ENCODE data around the gene COLGALT1. TPM values are rescaled to one million over a fixed set of nuclear protein-coding genes. Genes with fewer than 3 reads are reported as not detected.
A peak's percentile ranks its signal among the peaks of the same experiment; 100 is the strongest.

Gene COLGALT1
- total and polyA plus RNA-seq, 9 of the 15 experiments (the other 6 are each of a cell fraction or from before 2014, with no cell fraction given): 4.9 to 119 (median 82.6) TPM

- TF ChIP-seq CHD7 (IDR thresholded peaks at IDR 0.05; ENCODE audit: low read depth, low read length) (no peak), ZNF830 (CRISPR knock-in tag; IDR thresholded peaks at IDR 0.05) (no peak), ZNF436 (CRISPR knock-in tag; IDR thresholded peaks at IDR 0.05) (no peak), ETV6 (IDR thresholded peaks at IDR 0.05; ENCODE audit: borderline replicate concordance in 1 of 2, low read depth in 2 of 2, low read length in 1 of 2) (no peak), ETV6 (CRISPR knock-in tag; IDR thresholded peaks at IDR 0.05; ENCODE audit: borderline replicate concordance) (peak; percentile 45), PHF20 (IDR thresholded peaks at IDR 0.05; ENCODE audit: partially characterized antibody) (peak; percentile 72), ELK3 (CRISPR knock-in tag; IDR thresholded peaks at IDR 0.05) (no peak), ZMIZ1 (IDR thresholded peaks at IDR 0.05; ENCODE audit: low read depth in 2 of 2, low read length in 2 of 2) (no peak), HMG20A (CRISPR knock-in tag; conservative IDR thresholded peaks at IDR 0.05) (no peak)
These were observed 43.5 kb upstream of the COLGALT1 start (continued) for GRCh38 chr19:17511724-17512573.

All from K562 (cell line).